GM18907 (cell line): ENCODE results near the gene EDIL3.

Source experiments
- ATAC-seq: cut with Tn5 transposase; IDR thresholded peaks from one replicate; pipeline ENCODE4 v1.9.1; 2021; ENCODE audit warnings: mild to moderate bottlenecking, moderate library complexity; ENCODE audit not compliant: unreplicated experiment

Gene EDIL3

DNA sequence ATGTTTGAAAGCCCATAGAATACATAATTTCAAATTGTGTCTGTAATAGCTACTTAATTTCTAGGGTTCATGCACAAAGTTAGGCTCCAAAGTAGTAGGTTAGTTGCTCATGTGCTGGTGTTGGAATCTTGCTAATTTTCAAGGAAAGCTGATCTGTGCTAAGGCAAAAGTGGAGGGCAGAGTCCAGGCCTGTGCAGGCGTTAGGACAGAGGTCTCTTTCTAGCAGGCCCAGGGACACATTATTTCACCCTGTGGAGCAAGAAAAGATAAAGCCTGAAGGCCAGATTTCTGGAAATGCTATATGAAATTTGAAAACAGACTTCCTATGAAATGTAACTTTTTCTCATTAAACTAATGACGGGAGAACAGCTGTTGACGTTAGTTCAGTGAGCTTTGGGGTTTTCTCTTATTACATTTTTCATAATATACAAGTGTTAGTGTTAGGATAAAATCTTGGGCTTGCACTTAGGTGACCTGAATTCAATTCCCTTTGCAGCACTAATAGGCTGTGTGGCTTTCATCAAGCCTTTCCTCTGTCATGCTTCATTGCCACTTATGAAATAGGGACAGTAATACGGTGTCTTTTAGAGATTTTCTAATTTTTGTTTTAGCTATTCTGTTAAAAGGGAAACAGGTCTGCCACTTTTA, 467.3 kb downstream of the EDIL3 start:
- no peak for ATAC-seq

DNA sequence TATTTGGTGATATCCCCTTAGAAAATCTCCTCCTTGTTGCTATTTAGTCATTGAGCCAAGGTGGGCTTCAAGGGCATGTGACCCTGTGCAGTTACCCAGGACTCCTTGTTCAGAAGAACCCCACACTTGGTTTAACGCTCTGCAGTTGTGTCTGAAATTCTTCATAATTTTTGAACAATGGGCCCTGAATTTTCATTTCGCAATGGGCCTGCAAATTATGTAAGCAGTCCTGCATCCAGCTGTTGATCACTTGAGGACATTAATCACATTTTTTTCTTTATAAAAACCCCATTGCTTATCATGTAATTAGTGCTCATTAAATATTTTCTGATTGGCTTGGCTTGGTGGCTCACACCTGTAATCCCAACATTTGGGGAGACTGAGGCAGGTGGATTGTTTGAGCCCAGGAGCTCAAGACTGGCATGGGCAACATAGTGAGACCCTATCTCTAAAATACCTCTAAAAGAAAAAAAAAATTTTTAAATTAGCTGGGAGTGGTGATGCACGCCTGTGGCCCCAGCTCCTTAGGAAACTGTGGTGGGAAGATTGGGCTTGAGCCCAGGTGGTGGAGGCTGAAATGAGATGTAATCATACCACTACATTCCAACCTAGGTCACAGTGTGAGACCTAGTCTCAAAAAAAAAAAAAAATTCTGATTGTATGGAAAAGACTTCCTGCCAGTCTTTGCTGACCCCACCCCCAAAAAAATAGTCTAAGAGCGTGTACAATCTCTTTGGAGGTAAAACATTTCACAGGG, 469.8 kb downstream of the EDIL3 start:
- no peak for ATAC-seq

DNA sequence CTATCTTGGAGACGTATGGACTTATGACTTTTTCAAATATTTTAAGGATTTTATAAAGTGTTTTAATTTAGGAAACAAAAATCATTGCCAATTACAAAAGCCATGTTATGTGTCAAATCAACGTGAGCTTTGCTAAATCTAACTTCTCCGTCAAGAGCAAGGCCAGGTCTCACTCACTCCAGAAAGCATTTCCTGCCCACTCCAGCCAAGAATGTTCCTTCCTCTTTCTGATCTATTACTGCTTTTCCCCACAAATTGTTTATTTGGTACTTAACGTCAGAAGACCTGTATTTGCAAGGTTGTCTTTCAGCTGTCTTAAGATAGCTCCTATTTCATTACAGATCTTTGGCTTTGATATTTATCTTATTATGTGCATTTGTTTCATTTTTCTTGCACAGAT, 470.5 kb downstream of the EDIL3 start:
- no peak for ATAC-seq

DNA sequence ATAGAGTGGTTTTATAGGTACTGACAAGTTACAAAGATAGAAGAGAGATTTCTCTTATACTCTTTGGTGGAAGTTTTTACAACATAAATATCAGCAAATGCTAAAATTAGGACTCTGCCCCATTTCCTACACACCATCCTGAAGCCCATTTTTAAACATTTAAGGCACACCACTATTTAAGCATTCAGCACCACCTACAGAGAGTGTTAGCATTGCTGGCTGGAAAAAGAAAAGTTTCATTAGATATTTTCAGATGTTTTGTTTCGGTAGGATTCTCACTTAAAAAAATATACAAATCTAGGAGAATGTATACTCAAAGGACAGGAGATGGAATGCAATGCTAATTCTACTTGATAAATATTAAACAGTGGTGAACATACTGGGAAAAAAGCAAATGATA, 471.1 kb downstream of the EDIL3 start:
- ATAC-seq, result no peak

DNA sequence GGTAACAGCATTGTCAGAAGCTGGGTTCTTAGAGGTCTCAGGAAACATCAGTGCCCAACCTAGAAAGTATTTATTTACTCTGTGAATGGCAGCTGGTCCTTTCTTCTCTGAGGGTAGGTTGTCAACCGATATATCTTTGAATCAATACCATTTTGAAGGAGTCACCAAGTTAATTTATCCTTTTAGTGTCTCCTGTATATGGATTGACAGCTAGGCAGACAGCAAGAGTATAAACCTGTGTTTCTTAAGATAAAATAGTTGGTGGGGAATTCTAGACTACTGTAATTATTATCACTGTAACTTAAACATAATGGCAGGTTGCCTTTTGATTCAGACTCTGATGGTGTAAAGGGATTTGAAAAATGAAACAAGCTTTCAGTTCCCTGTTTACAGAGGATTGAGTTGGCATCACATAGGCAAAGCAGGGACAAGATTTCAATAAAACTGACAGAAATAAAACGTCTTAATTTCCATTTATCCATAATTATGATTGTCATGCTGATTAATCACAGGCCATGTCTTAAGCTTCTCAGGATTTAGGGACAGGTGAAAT, 473.2 kb downstream of the EDIL3 start:
- no peak for ATAC-seq

DNA sequence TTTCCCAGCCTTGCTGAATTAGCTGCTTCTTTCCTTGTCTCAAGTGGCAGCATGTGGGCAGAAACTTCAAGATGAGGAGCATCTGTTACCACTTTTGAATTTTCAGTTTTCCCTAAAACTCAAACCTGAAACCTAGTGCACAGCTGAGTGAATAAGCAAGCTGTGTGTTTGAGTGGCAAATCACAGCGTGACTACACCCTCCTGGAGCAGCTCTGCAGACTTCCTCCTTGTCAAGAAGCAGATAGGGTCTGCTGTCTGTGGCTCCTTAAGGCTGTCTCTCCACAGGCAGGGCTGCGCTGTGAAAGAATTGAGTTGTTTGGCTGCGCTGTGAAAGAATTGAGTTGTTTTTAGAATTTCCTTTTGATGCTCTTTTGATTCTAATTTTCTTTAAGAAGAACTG, 484.4 kb downstream of the EDIL3 start:
- ATAC-seq, result no peak

DNA sequence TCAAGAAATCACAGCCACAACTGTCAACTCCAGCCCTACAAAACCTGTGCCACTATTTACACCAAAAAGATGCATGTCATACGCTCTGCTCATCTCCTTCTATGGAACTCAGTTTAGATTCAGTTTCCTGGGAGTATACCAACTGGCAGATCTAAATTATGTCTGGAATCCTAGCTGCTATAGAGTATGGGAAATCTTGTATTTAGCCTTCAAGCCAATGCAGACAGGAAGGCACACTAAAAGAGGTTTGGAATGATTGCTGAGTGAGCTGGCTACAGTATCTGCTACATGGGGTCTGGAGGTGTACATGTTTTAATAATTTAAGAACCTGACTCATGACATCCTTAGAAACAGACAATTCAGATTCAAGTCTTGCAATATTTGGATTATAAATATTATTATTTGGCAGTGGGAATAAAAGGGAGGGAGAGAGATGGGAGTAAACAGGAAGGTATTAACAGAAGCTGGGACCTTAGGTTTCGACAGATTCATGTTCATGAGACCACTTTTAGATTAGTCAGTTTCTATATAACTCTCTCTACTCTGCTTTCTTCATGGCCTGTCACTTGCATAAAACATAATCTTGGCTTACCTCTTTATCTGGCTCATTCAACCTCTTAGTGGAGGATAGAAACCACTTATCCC, 485.2 kb downstream of the EDIL3 start:
- ATAC-seq, result no peak

DNA sequence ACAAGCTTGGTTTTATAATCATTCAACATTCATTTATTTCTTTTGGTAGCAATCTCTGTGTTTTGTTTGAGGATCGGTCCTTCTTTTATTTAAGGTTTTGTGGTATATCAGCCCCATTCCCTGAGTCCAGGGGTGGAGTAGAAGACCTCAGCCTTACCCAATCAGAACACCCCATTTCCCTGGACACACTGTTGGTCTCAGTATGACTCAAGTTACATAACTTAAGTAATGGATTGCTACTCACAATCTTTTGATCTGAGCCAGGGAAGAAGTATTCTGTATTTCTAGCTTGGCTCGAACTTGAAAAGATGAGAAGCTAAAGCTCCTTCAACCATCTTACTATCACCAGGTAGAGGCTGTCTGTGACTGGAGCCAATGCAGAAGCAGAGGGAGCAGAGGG, 488.8 kb downstream of the EDIL3 start:
- ATAC-seq, result no peak

DNA sequence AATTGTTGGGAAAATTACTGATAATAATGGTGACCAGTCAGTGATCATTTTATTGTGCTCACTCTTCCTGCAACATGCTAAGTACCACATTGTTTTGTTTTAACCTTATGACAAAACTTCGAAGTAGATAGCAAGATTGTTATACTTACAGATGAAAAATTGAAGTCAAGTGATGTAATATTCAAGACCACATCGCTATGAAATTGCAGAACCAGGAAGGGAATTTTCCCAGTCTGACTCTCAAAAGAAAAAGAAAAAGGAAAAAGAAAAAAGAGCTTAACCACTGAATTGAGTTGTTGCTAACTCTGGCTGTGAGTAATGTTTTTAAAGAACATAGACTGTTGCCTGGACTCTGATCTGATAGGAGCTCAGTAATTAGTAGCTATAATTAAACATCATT, 493.4 kb downstream of the EDIL3 start:
- no peak for ATAC-seq
